Middle frontal gyrus (tissue), 1 donor: Measurements from ENCODE around the gene EIF4A3.
"Not testable (repeated sequence)": the region's sequence is repeated elsewhere in the genome, so short reads cannot be mapped to it uniquely, and the experiment has no call there.

ENCODE experiments used
- DNase-seq: peaks from one replicate; pipeline ENCODE4 v3.0.0-alpha.2; 2015; ENCODE audit warnings: low spot score; ENCODE audit errors: extremely low spot score

EIF4A3 gene

GRCh38 chr17:80101011-80101945 lies 45.6 kb downstream of the EIF4A3 start, which contains the start of gene GAA:
TSS of gene GAA (plus strand) at chr17:80101581. CDS start at chr17:80104587, 3,006 bp downstream.
- peak; percentile 65 for DNase-seq

GRCh38 chr17:80100035-80100323 lies 46.9 kb downstream of the EIF4A3 start:
- no peak for DNase-seq

GRCh38 chr17:80099291-80100034 lies 47.5 kb downstream of the EIF4A3 start:
- no peak for DNase-seq

GRCh38 chr17:80097844-80098691 lies 48.9 kb downstream of the EIF4A3 start:
- no peak for DNase-seq

GRCh38 chr17:80097127-80097621 lies 49.8 kb downstream of the EIF4A3 start:
- DNase-seq, result no peak

- no peak for DNase-seq
These were observed 50.3 kb downstream of the EIF4A3 start for GRCh38 chr17:80096561-80097021.

- no peak for DNase-seq
These were observed 51.0 kb downstream of the EIF4A3 start for GRCh38 chr17:80095844-80096475.

- no peak for DNase-seq
These were observed 51.7 kb downstream of the EIF4A3 start for GRCh38 chr17:80095038-80095843.

- DNase-seq, result no peak
These were observed 54.0 kb downstream of the EIF4A3 start for GRCh38 chr17:80092959-80093358.

GRCh38 chr17:80091376-80091775 lies 55.6 kb downstream of the EIF4A3 start:
- DNase-seq, result no peak

GRCh38 chr17:80090164-80090563 lies 56.8 kb downstream of the EIF4A3 start:
- not testable (repeated sequence) for DNase-seq

GRCh38 chr17:80089762-80090161 lies 57.2 kb downstream of the EIF4A3 start:
- DNase-seq, result no peak

- DNase-seq, result no peak
These were observed 59.3 kb downstream of the EIF4A3 start for GRCh38 chr17:80087346-80088265.

- no peak for DNase-seq
These were observed 60.3 kb downstream of the EIF4A3 start for GRCh38 chr17:80086616-80087015.

- DNase-seq, result no peak
These were observed 60.8 kb downstream of the EIF4A3 start for GRCh38 chr17:80086081-80086480.

GRCh38 chr17:80084773-80085172 lies 62.2 kb downstream of the EIF4A3 start:
- no peak for DNase-seq
